ENCODE results near the gene ABHD2. TPM values are rescaled to one million over a fixed set of nuclear protein-coding genes. Genes with fewer than 3 reads are reported as not detected.
A peak's percentile ranks its signal among the peaks of the same experiment; 100 is the strongest.

Gene ABHD2
- total and polyA plus RNA-seq, 4 donors, result 11.7 to 200 (median 59.3) TPM

DNA sequence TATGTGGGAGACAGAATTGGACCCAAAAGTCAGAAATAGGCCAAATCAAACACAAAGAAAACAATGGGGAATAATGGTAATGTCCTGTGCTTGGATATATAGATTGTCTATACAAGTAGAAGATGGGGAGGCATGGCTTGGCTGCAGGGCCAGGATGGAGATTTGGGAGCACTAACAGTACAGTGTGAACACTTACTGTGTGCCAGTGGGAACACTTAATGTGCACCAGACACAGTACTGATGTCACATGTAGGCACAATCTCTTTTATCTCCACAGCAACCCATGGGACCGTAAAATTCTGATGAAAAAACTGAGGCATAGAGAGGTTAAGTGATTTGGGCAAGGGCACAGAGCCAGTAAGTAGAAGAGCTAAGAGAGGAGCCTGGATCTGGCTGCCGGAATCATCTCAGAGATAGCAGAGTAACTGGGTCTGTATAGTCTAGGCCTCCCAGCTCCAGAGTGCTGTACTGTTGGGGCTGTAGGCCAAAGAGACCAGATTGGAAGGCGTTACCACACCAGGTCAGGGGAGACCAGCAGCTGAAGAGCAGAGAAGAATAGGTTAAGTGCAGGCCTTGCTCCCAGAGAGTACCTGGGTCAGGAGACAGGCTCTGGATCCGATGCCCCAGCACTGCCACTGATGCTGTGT, 69.8 kb downstream of the ABHD2 start:
- no peak overlapping the region for H3K4me3 ChIP-seq
- peaks cover 0 to 3% (median 0%) of the 10 kb centered on the region in 5 donors for H3K4me1 ChIP-seq (ENCODE audit: control insufficient read depth in 5 of 5, insufficient read depth in 5 of 5, low read length in 5 of 5)
- TF ChIP-seq, protein P1, sequence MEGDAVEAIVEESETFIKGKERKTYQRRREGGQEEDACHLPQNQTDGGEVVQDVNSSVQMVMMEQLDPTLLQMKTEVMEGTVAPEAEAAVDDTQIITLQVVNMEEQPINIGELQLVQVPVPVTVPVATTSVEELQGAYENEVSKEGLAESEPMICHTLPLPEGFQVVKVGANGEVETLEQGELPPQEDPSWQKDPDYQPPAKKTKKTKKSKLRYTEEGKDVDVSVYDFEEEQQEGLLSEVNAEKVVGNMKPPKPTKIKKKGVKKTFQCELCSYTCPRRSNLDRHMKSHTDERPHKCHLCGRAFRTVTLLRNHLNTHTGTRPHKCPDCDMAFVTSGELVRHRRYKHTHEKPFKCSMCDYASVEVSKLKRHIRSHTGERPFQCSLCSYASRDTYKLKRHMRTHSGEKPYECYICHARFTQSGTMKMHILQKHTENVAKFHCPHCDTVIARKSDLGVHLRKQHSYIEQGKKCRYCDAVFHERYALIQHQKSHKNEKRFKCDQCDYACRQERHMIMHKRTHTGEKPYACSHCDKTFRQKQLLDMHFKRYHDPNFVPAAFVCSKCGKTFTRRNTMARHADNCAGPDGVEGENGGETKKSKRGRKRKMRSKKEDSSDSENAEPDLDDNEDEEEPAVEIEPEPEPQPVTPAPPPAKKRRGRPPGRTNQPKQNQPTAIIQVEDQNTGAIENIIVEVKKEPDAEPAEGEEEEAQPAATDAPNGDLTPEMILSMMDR (IDR thresholded peaks at IDR 0.05; ENCODE audit: control extremely low read depth, extremely low read depth), result no peak
- H3K27me3 ChIP-seq (ENCODE audit: control insufficient read depth in 3 of 3, insufficient read depth in 3 of 3, low read length in 2 of 3), result no peaks in the 10 kb centered on the region
- 86 to 89% methylated on average over 4 of the region's 4 CpGs for WGBS, 2 donors
- H3K27ac ChIP-seq (ENCODE audit: low read depth in 1 of 2, low read length in 1 of 2), result peak overlapping the region in 1 of 2 donors; percentile 38
- DNase-seq (no peak), ATAC-seq (ENCODE audit: insufficient read depth, low FRiP score) (no peak)
- H3K9ac ChIP-seq (ENCODE audit: insufficient read depth in 1 of 2, low read length in 2 of 2), result no peak overlapping the region
- H3K9me3 ChIP-seq (ENCODE audit: control insufficient read depth in 4 of 4, insufficient read depth in 3 of 4, low read length in 3 of 4), result peaks cover 0 to 3% (median 0%) of the 10 kb centered on the region in 4 donors
- H3K36me3 ChIP-seq (ENCODE audit: control insufficient read depth in 4 of 4, insufficient read depth in 4 of 4, low read length in 4 of 4), result peaks cover 0 to 20% (median 11%) of the 10 kb centered on the region in 4 donors

DNA sequence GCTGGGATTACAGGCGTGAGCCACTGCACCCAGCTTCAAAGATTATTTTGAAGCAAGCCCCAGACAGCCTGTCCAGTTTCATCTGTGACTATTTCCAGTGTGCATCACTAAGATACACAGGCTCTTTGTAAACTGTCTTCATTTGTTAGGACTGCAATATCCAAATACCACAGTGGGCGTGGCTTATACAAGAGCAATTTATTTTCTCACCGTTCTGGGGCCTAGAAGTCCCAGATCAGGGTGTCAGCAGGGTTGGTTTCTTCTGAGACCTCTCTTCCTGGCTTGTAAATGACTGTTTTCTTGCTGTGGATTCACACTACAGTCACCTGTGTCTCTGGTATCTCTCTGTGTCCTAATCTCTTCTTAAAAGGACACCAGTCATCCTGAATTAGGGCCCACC, 73.4 kb downstream of the ABHD2 start:
- Histone ChIP-seq H3K9ac (ENCODE audit: insufficient read depth in 1 of 2, low read length in 2 of 2) (no peak overlapping the region), H3K9me3 (ENCODE audit: control insufficient read depth in 4 of 4, insufficient read depth in 3 of 4, low read length in 3 of 4) (no peaks in the 10 kb centered on the region), H3K4me3 (no peak overlapping the region), H3K36me3 (ENCODE audit: control insufficient read depth in 4 of 4, insufficient read depth in 4 of 4, low read length in 4 of 4) (peaks cover 0 to 20% (median 7%) of the 10 kb centered on the region in 4 donors), H3K27ac (ENCODE audit: low read depth in 1 of 2, low read length in 1 of 2) (no peak overlapping the region), H3K27me3 (ENCODE audit: control insufficient read depth in 3 of 3, insufficient read depth in 3 of 3, low read length in 2 of 3) (no peaks in the 10 kb centered on the region), H3K4me1 (ENCODE audit: control insufficient read depth in 5 of 5, insufficient read depth in 5 of 5, low read length in 5 of 5) (peaks cover 3 to 20% (median 15%) of the 10 kb centered on the region in 5 donors)
- DNase-seq (no peak), ATAC-seq (ENCODE audit: insufficient read depth, low FRiP score) (no peak)
- TF ChIP-seq, protein P1 (IDR thresholded peaks at IDR 0.05; ENCODE audit: control extremely low read depth, extremely low read depth), result no peak
- 78 to 89% methylated on average over 3 of the region's 3 CpGs for whole genome bisulfite sequencing, 2 donors

- H3K36me3 ChIP-seq (ENCODE audit: control insufficient read depth in 4 of 4, insufficient read depth in 4 of 4, low read length in 4 of 4), result peaks cover 0 to 13% (median 4%) of the 10 kb centered on the region in 4 donors
- no peaks in the 10 kb centered on the region for H3K27me3 ChIP-seq (ENCODE audit: control insufficient read depth in 3 of 3, insufficient read depth in 3 of 3, low read length in 2 of 3)
- no peak overlapping the region for H3K4me3 ChIP-seq
- TF ChIP-seq, protein P1 (IDR thresholded peaks at IDR 0.05; ENCODE audit: control extremely low read depth, extremely low read depth), result no peak
- ATAC-seq (ENCODE audit: insufficient read depth, low FRiP score) (no peak), DNase-seq (no peak)
- H3K9ac ChIP-seq (ENCODE audit: insufficient read depth in 1 of 2, low read length in 2 of 2), result no peak overlapping the region
- no peaks in the 10 kb centered on the region for H3K9me3 ChIP-seq (ENCODE audit: control insufficient read depth in 4 of 4, insufficient read depth in 3 of 4, low read length in 3 of 4)
- peaks cover 5 to 35% (median 20%) of the 10 kb centered on the region in 5 donors for H3K4me1 ChIP-seq (ENCODE audit: control insufficient read depth in 5 of 5, insufficient read depth in 5 of 5, low read length in 5 of 5)
- H3K27ac ChIP-seq (ENCODE audit: low read depth in 1 of 2, low read length in 1 of 2), result no peak overlapping the region
- 87 to 92% methylated on average over 5 of the region's 5 CpGs for WGBS, 2 donors
Observed at GRCh38 chr15:89163271-89164055, 75.2 kb downstream of the ABHD2 start.

Data from lung (tissue), 12 donors.